ENCODE results near the gene STBD1.

- TF ChIP-seq CTCF (IDR thresholded peaks at IDR 0.05; ENCODE audit: low read depth, low read length, poor library complexity, severe bottlenecking) (no peak), EZH2phosphoT487 (IDR thresholded peaks at IDR 0.05; ENCODE audit: borderline replicate concordance, low read length) (no peak)
Measured at GRCh38 chr4:76305971-76306881, at the start of gene STBD1.

Data from DOHH2 (cell line).